CD14-positive monocyte (primary cell): ENCODE results near the gene NID1. TPM values are rescaled to one million over a fixed set of nuclear protein-coding genes. Genes with fewer than 3 reads are reported as not detected.

Source experiments
- DNase-seq, 3 donors: peaks; one replicate each; pipeline ENCODE4 v3.0.0-alpha.2; 2011 to 2022
- H2AFZ ChIP-seq: 2 replicates; pipeline ENCODE4 v1.6.0; 2012; ENCODE audit warnings: mild to moderate bottlenecking, low read depth, low read length, inconsistent platforms; ENCODE audit not compliant: insufficient read depth, poor library complexity, severe bottlenecking
- H3K27ac ChIP-seq, 2 donors: 1 replicate in 1 of 2; 2 replicates in 1 of 2; pipeline ENCODE4 v1.5.1; 2012 to 2013; ENCODE audit warnings: low read length in 2 of 2, control low read depth in 1 of 2, inconsistent platforms in 1 of 2, low read depth in 1 of 2, mild to moderate bottlenecking in 1 of 2
- H3K27me3 ChIP-seq, 2 donors: one replicate each; pipeline versions ENCODE4 v1.6.0 to v1.6.1; 2011 to 2013; ENCODE audit warnings: low read length in 2 of 2; ENCODE audit not compliant: control insufficient read depth in 2 of 2, insufficient read depth in 2 of 2
- H3K36me3 ChIP-seq, 2 donors: replicated peaks in 1 of 2; 1 replicate in 1 of 2; 2 replicates in 1 of 2; pipeline versions ENCODE4 v1.5.1 to v1.6.1; 2012 to 2013; ENCODE audit warnings: low read length in 2 of 2, control low read depth in 1 of 2, inconsistent platforms in 1 of 2, mild to moderate bottlenecking in 1 of 2; ENCODE audit not compliant: insufficient read depth in 2 of 2, control insufficient read depth in 1 of 2
- H3K4me1 ChIP-seq, 2 donors: 1 replicate in 1 of 2; 2 replicates in 1 of 2; pipeline versions ENCODE4 v1.5.1 to v1.6.1; 2012 to 2013; ENCODE audit warnings: low read length in 2 of 2, control low read depth in 1 of 2, inconsistent platforms in 1 of 2, mild to moderate bottlenecking in 1 of 2, moderate library complexity in 1 of 2; ENCODE audit not compliant: insufficient read depth in 2 of 2, control insufficient read depth in 1 of 2
- H3K4me2 ChIP-seq: replicated peaks from 2 replicates; pipeline ENCODE3; 2012; ENCODE audit warnings: low read length, moderate library complexity, mild to moderate bottlenecking; ENCODE audit not compliant: poor library complexity, severe bottlenecking; ENCODE audit errors: extremely low read depth
- H3K4me3 ChIP-seq, 3 experiments: fragments of 200-600 bp in 1 of 3; sonication (generic) in 1 of 3; replicated peaks in 1 of 3; 1 replicate in 2 of 3; 2 replicates in 1 of 3; pipeline ENCODE4 v1.5.1; 2011 to 2013; ENCODE audit warnings: low read length in 3 of 3, mild to moderate bottlenecking in 3 of 3, control low read depth in 2 of 3, low read depth in 2 of 3, inconsistent platforms in 1 of 3, moderate library complexity in 1 of 3
- H3K79me2 ChIP-seq: 2 replicates; pipeline ENCODE4 v1.6.0; 2012; ENCODE audit warnings: mild to moderate bottlenecking, control low read depth, inconsistent platforms, low read length, moderate library complexity; ENCODE audit not compliant: insufficient read depth
- H3K9ac ChIP-seq: 2 replicates; pipeline ENCODE4 v1.6.0; 2017; ENCODE audit warnings: low read length, mild to moderate bottlenecking; ENCODE audit not compliant: insufficient read depth, poor library complexity, severe bottlenecking
- H3K9me3 ChIP-seq, 2 donors: replicated peaks in 1 of 2; 1 replicate in 1 of 2; 2 replicates in 1 of 2; pipeline versions ENCODE4 v1.5.1 to v1.6.1; 2012 to 2013; ENCODE audit warnings: low read length in 2 of 2, control low read depth in 1 of 2; ENCODE audit not compliant: control insufficient read depth in 1 of 2, insufficient read depth in 1 of 2
- H4K20me1 ChIP-seq: 2 replicates; pipeline ENCODE4 v1.6.0; 2012; ENCODE audit warnings: mild to moderate bottlenecking, low read length, control low read depth, moderate library complexity; ENCODE audit not compliant: insufficient read depth
- H3K27ac Mint-ChIP-seq, 7 donors: one replicate each; pipeline ENCODE4 v1.8.0; 2020; ENCODE audit warnings: mild to moderate bottlenecking in 7 of 7, mixed read lengths in 7 of 7, moderate library complexity in 6 of 7, inconsistent platforms in 2 of 7
- H3K27me3 Mint-ChIP-seq, 3 donors: one replicate each; pipeline ENCODE4 v1.8.0; 2021 to 2022; ENCODE audit warnings: low read depth in 3 of 3, mild to moderate bottlenecking in 3 of 3, mixed read lengths in 3 of 3, moderate library complexity in 3 of 3, inconsistent platforms in 1 of 3
- H3K36me3 Mint-ChIP-seq, 2 donors: one replicate each; pipeline ENCODE4 v1.8.0; 2020; ENCODE audit warnings: mixed read lengths in 2 of 2, inconsistent platforms in 1 of 2, mild to moderate bottlenecking in 1 of 2
- H3K4me1 Mint-ChIP-seq: one replicate; pipeline ENCODE4 v1.8.0; 2020; ENCODE audit warnings: mild to moderate bottlenecking, mixed read lengths
- H3K4me3 Mint-ChIP-seq, 2 donors: one replicate each; pipeline ENCODE4 v1.8.0; 2020; ENCODE audit warnings: mild to moderate bottlenecking in 2 of 2, mixed read lengths in 2 of 2, moderate library complexity in 1 of 2
- H3K9me3 Mint-ChIP-seq, 7 donors: one replicate each; pipeline ENCODE4 v1.8.0; 2020 to 2022; ENCODE audit warnings: mixed read lengths in 7 of 7, mild to moderate bottlenecking in 6 of 7, moderate library complexity in 6 of 7, inconsistent platforms in 2 of 7
- CTCF ChIP-seq: fragments of 200-600 bp; IDR thresholded peaks from one replicate; pipeline ENCODE4 v1.8.0; 2022; ENCODE audit warnings: antibody characterized with exemption, mild to moderate bottlenecking
- WGBS: methylation state at CpG from one replicate; pipeline ENCODE4 v1.1.5; 2013; ENCODE audit warnings: missing lambda C conversion rate; ENCODE audit not compliant: insufficient coverage; 5-methylcytosine and 5-hydroxymethylcytosine counted together
- intact Hi-C, 2 donors: fragments of 100-400 bp; cut with micrococcal nuclease; formaldehyde crosslinking; loops; one replicate each; pipeline versions ENCODE4 v1.15.0 to v1.15.1; 2023
- polyA plus RNA-seq, 3 donors: library from polyadenylated mRNA; depleted of rRNA in 1 of 3; unstranded in 2 of 3; stranded (reverse) in 1 of 3; fragments of 300-500 nt in 2 of 3; fragments of >200 nt in 1 of 3; fragmentation: Illumina TruSeq in 2 of 3; gene quantifications; 1 replicate in 2 of 3; 2 replicates in 1 of 3; pipeline ENCODE4 v1.2.3, GENCODE V29; 2012 to 2021

NID1 gene
- polyA plus RNA-seq, 3 donors = 6.8 to 19.7 (median 14.4) TPM

- Histone ChIP-seq H3K9ac (no peak overlapping the region), H2AFZ (no peak overlapping the region), H3K27ac (peak overlapping the region; percentile 95 to 100), H3K4me3 (no peak overlapping the region), H3K4me1 (peaks cover 99 to 100% of the 10 kb centered on the region in 2 donors), H3K79me2 (peaks cover 48% of the 10 kb centered on the region), H3K36me3 (no peaks in the 10 kb centered on the region), H3K27me3 (no peaks in the 10 kb centered on the region), H3K9me3 (no peaks in the 10 kb centered on the region), H3K4me2 (no peak overlapping the region), H4K20me1 (no peaks in the 10 kb centered on the region)
- Mint-ChIP-seq H3K27me3 (peaks cover 0 to 2% (median 0%) of the 10 kb centered on the region in 3 donors), H3K36me3 (peaks cover 7 to 8% of the 10 kb centered on the region in 2 donors), H3K4me1 (peaks cover 96% of the 10 kb centered on the region), H3K4me3 (no peak overlapping the region), H3K27ac (peak overlapping the region; percentile 97 to 100 (median 99)), H3K9me3 (peaks cover 0 to 2% (median 0%) of the 10 kb centered on the region in 7 donors)
- intact Hi-C loops = loop anchor here in 1 of 2 donors (5.0 kb wide), 1 partner anchor 76 kb away; the partner anchor contains the start of gene LYST
- DNase-seq = peak; percentile 48 to 72 (median 56)
- WGBS = 49% methylated on average over 8 of the region's 9 CpGs
- no peak for TF ChIP-seq CTCF
Observed at GRCh38 chr1:235943581-235944114, 121.2 kb downstream of the NID1 start.

GRCh38 chr1:235942979-235943575, 121.8 kb downstream of the NID1 start:
- 100% methylated on average over 1 of the region's 6 CpGs for WGBS
- H3K9me3 ChIP-seq = no peaks in the 10 kb centered on the region
- peak overlapping the region; percentile 42 for H3K4me2 ChIP-seq
- Mint-ChIP-seq H3K36me3 (peaks cover 7 to 8% of the 10 kb centered on the region in 2 donors), H3K27me3 (peaks cover 0 to 2% (median 0%) of the 10 kb centered on the region in 3 donors), H3K4me1 (peaks cover 96% of the 10 kb centered on the region), H3K27ac (peak overlapping the region; percentile 97 to 100 (median 99)), H3K4me3 (peak overlapping the region in 1 of 2 donors; percentile 5), H3K9me3 (peaks cover 0 to 2% (median 0%) of the 10 kb centered on the region in 7 donors)
- peak overlapping the region; percentile 95 to 100 for H3K27ac ChIP-seq
- H3K4me3 ChIP-seq = peak overlapping the region in 1 of 3 experiments; percentile 45
- peak overlapping the region; percentile 33 for H3K9ac ChIP-seq
- no peaks in the 10 kb centered on the region for H4K20me1 ChIP-seq
- no peak for DNase-seq
- H3K79me2 ChIP-seq = peaks cover 42% of the 10 kb centered on the region
- no peaks in the 10 kb centered on the region for H3K27me3 ChIP-seq
- no peak overlapping the region for H2AFZ ChIP-seq
- no peak for TF ChIP-seq CTCF
- peaks cover 99 to 100% of the 10 kb centered on the region in 2 donors for H3K4me1 ChIP-seq
- no peaks in the 10 kb centered on the region for H3K36me3 ChIP-seq
- intact Hi-C loops = loop anchor here in 1 of 2 donors (5.0 kb wide), 1 partner anchor 76 kb away; the partner anchor contains the start of gene LYST
